Limb (tissue), 2 donors: ENCODE measurements around the gene CHI3L2.

Experiments
- DNase-seq, 2 donors: peaks; one replicate each; pipeline ENCODE4 v3.0.0-alpha.2; 2016; ENCODE audit errors: extremely low spot score in 2 of 2

The CHI3L2 gene

DNA sequence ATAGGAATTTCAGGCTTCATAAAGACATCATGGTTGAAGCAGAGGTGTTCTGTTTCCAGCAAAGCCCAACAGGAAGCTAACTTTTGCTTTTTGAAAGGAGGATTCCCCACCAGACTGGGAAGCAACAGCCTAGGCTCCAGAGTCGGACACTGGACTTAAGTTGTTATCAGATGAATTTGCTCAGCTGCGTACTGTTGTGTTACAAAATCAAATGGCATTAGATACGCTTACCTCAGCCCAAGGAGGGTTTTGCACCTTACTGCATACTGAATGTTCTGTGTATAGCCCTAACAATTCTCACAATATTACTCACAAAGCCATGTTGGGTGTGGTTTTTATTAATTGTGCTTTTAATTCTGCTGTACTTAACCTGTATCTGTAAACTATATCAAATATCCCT lies 62.6 kb downstream of the CHI3L2 start:
- no peak for DNase-seq

DNA sequence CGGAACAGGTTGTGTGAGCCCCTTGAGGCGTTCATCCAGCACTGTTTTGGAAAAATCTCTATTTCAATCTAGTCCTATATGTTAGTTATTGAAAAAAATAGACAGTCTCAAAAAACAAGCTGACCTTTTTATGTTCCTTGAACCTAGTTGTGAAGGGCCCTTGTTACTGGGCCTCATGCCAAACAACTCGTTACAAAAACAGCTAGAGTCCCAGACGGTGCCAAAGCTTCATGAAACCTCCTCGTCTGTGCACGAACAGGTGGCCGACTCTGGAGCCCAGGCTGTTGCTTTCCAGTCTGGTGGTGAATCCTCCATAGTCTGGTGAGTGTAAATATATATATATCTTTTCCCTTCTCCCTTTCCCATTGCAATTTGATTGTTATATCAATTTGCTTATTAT lies 63.1 kb downstream of the CHI3L2 start, which contains the start of gene CHIA:
Gene CHIA (plus strand): TSS at position 222 of the 400 bp plus-strand sequence. CDS start 19,617 bp downstream, outside the sequence.
- no peak for DNase-seq
